PC-3 (cell line): ENCODE measurements around the gene RB1. TPM values are rescaled to one million over a fixed set of nuclear protein-coding genes. Genes with fewer than 3 reads are reported as not detected.

Source experiments
- ATAC-seq: fragments of 200-7000 bp; cut with Tn5 transposase; 2 replicates; pipeline ENCODE4 v1.9.1; 2020; ENCODE audit warnings: mild to moderate bottlenecking, moderate library complexity
- BruUV-seq: library from RNA; stranded (reverse); fragments of 400-500 nt; replicated peaks from 2 replicates; lab custom pipeline; 2021; lab: Mats Ljungman, UMichigan
- CTCF ChIA-PET: fragments of 300-600 bp; sonication (Branson Sonifier 250); formaldehyde crosslinking; loops from one replicate; lab custom pipeline; 2022; ENCODE audit warnings: antibody characterized with exemption; lab: Charles Lee
- POLR2A ChIA-PET: fragments of 300-600 bp; sonication (Branson Sonifier 250); formaldehyde crosslinking; loops from one replicate; lab custom pipeline; 2022; ENCODE audit warnings: antibody characterized with exemption; ENCODE audit not compliant: unreplicated experiment; lab: Charles Lee
- DNase-seq: peaks from one replicate; pipeline ENCODE4 v3.0.0-alpha.2; 2015
- H2AFZ ChIP-seq: fragments of 300-600 bp; sonication (generic); 2 replicates; pipeline ENCODE4 v1.6.0; 2016; ENCODE audit warnings: antibody characterized with exemption, low read length
- H3F3A ChIP-seq: fragments of 300-600 bp; sonication (generic); one replicate; pipeline ENCODE4 v1.6.0; 2017; ENCODE audit warnings: antibody characterized with exemption, low read length, control low read depth, mild to moderate bottlenecking; ENCODE audit not compliant: unreplicated experiment
- H3K27ac ChIP-seq: fragments of 300-600 bp; sonication (generic); 2 replicates; pipeline ENCODE4 v1.5.1; 2016; ENCODE audit warnings: mild to moderate bottlenecking, low read length
- H3K27me3 ChIP-seq: fragments of 300-600 bp; sonication (generic); 2 replicates; pipeline ENCODE4 v1.6.1; 2016; ENCODE audit warnings: low read length, mixed read lengths
- H3K36me3 ChIP-seq: fragments of 300-600 bp; sonication (generic); 2 replicates; pipeline ENCODE4 v1.6.1; 2016; ENCODE audit warnings: low read depth, mixed run types, low read length, mixed read lengths
- H3K4me1 ChIP-seq: fragments of 300-600 bp; sonication (generic); 2 replicates; pipeline ENCODE4 v1.5.1; 2016; ENCODE audit warnings: low read length; ENCODE audit not compliant: insufficient read depth
- H3K4me2 ChIP-seq: fragments of 300-600 bp; sonication (generic); 2 replicates; pipeline ENCODE4 v1.6.0; 2016; ENCODE audit warnings: low read length
- H3K4me3 ChIP-seq: fragments of 300-600 bp; sonication (generic); 2 replicates; pipeline ENCODE4 v1.5.1; 2016; ENCODE audit warnings: mild to moderate bottlenecking, low read length, mixed read lengths
- H3K79me2 ChIP-seq: fragments of 300-600 bp; sonication (generic); 2 replicates; pipeline ENCODE4 v1.6.1; 2017; ENCODE audit warnings: low read length, mixed read lengths
- H3K9ac ChIP-seq: fragments of 300-600 bp; sonication (generic); 2 replicates; pipeline ENCODE4 v1.6.0; 2016; ENCODE audit warnings: mild to moderate bottlenecking, low read length
- H3K9me2 ChIP-seq: fragments of 300-600 bp; sonication (generic); replicated peaks from 2 replicates; pipeline ENCODE4 v1.6.1; 2016; ENCODE audit warnings: mixed run types, low read length, mixed read lengths
- H3K9me3 ChIP-seq: fragments of 300-600 bp; sonication (generic); 2 replicates; pipeline ENCODE4 v1.6.1; 2016; ENCODE audit warnings: low read length, mixed read lengths
- H4K20me1 ChIP-seq: fragments of 300-600 bp; sonication (generic); 2 replicates; pipeline ENCODE4 v1.6.1; 2016; ENCODE audit warnings: low read length, mixed read lengths
- CTCF ChIP-seq: fragments of 300-600 bp; sonication (generic); conservative IDR thresholded peaks from 2 replicates; pipeline ENCODE4 v1.5.1; 2017; ENCODE audit warnings: antibody characterized with exemption, low read depth, mild to moderate bottlenecking, low read length
- EZH2 ChIP-seq: fragments of 300-600 bp; sonication (generic); IDR thresholded peaks from one replicate; pipeline ENCODE4 v1.6.1; 2017; ENCODE audit warnings: antibody characterized with exemption, mild to moderate bottlenecking, low read length; ENCODE audit not compliant: unreplicated experiment
- EZH2phosphoT487 ChIP-seq: fragments of 300-600 bp; sonication (generic); IDR thresholded peaks from 2 replicates; pipeline ENCODE4 v1.6.1; 2018; ENCODE audit warnings: mild to moderate bottlenecking, antibody characterized with exemption, low read length, borderline replicate concordance
- intact Hi-C: fragments of 100-400 bp; cut with micrococcal nuclease; formaldehyde crosslinking; loops from 2 replicates; pipeline ENCODE4 v1.9.0; 2023
- total RNA-seq: library from RNA; depleted of rRNA; stranded (reverse); fragments of >200 nt; gene quantifications from 2 replicates; pipeline ENCODE4 v1.2.3, GENCODE V29; 2014

RB1 gene
- total RNA-seq, 1 experiment from 2014 or later: 14.3 TPM

DNA sequence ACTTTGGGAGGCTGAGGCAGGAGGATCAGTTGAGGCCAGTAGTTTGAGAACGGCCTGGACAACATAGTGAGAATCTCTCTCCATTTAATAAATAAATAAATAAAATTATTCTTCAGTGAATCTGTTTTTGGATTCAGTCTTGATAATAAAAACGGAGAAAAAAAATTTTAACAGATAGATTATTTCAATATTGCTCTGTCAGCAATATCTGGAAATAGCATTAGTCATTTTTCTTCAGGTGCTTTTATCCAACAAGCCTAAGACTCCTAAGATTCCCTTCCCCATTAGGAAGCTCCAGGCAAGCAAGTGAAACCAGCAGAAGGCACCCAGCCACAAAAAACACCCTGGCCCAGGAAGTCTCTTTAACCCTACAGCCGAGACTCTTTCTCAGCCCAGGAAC, 130.6 kb downstream of the RB1 start:
- H3K4me1 ChIP-seq: no peaks in the 10 kb centered on the region
- H3K9me3 ChIP-seq: no peaks in the 10 kb centered on the region
- H4K20me1 ChIP-seq: no peaks in the 10 kb centered on the region
- no peaks in the 10 kb centered on the region for H3K27me3 ChIP-seq
- H3K4me3 ChIP-seq: no peak overlapping the region
- no peak overlapping the region for H2AFZ ChIP-seq
- no peaks in the 10 kb centered on the region for H3F3A ChIP-seq
- ChIA-PET CTCF (no interaction called here), POLR2A (no interaction called here)
- intact Hi-C loops: no loop called here
- H3K4me2 ChIP-seq: no peak overlapping the region
- H3K27ac ChIP-seq: no peak overlapping the region
- no TSS peak for BruUV-seq
- ATAC-seq (no peak), DNase-seq (no peak)
- no peak overlapping the region for H3K9ac ChIP-seq
- H3K36me3 ChIP-seq: no peaks in the 10 kb centered on the region
- no peaks in the 10 kb centered on the region for H3K9me2 ChIP-seq
- no peak for TF ChIP-seq CTCF
- no peak for TF ChIP-seq EZH2
- TF ChIP-seq EZH2phosphoT487: no peak
- H3K79me2 ChIP-seq: no peaks in the 10 kb centered on the region

DNA sequence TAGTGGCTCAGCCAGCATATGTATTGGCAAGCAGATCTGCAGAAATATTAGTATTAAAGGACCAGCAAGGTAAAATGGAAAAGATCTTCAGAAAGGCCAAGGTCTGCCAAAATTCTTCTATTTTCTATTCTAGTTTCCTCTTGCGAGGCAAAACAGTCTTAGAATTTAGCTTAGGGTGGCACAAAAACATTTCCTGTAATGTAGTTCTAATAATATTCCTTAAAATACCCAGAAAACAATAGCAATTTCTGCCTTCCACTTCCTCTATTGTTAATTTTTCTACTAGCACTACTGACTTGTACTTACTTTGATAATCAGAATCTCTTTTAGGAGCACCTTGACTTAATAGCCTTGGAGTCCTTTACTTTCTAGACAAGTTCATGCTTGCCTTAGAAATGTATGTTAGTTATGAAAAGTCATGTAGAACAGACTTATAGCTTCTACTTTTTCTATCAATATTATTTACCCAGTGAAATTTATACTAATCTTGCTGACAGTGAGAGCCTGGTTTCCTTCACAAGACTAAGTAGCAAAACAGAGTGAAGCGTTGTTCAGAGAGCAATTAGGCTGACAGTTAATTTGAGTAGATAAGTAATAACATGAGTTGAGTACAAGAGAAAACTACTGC, 133.2 kb downstream of the RB1 start:
- H2AFZ ChIP-seq: no peak overlapping the region
- H3K9me2 ChIP-seq: no peaks in the 10 kb centered on the region
- intact Hi-C loops: no loop called here
- ChIA-PET CTCF (no interaction called here), POLR2A (no interaction called here)
- H3K27ac ChIP-seq: no peak overlapping the region
- ATAC-seq (no peak), DNase-seq (no peak)
- H3F3A ChIP-seq: no peaks in the 10 kb centered on the region
- H3K4me3 ChIP-seq: no peak overlapping the region
- no peaks in the 10 kb centered on the region for H3K9me3 ChIP-seq
- no peak overlapping the region for H3K4me2 ChIP-seq
- no peaks in the 10 kb centered on the region for H4K20me1 ChIP-seq
- H3K4me1 ChIP-seq: no peaks in the 10 kb centered on the region
- no peaks in the 10 kb centered on the region for H3K27me3 ChIP-seq
- no peaks in the 10 kb centered on the region for H3K36me3 ChIP-seq
- H3K79me2 ChIP-seq: no peaks in the 10 kb centered on the region
- BruUV-seq: no TSS peak
- TF ChIP-seq EZH2 (no peak), EZH2phosphoT487 (no peak), CTCF (no peak)
- H3K9ac ChIP-seq: no peak overlapping the region

DNA sequence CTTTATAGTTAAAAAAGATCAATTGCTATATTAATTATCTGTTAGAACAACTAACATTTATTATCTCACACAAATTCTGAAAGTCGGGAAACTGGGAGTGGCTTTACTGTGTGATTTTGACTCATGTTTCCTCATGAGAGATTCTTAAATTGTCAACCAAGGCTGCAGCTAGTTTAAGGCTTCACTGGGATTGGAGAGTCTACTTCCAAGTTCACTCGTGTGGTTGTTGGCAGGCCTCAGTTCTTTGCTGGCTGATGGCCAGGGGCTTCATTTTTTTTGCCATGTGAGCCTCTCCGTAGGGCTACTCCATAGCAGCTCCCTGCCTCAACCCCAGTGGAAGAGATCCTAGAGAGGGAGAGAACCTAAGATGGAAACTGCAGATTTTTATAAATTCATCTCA, 133.8 kb downstream of the RB1 start:
- no peaks in the 10 kb centered on the region for H3K4me1 ChIP-seq
- H2AFZ ChIP-seq: no peak overlapping the region
- no peaks in the 10 kb centered on the region for H4K20me1 ChIP-seq
- intact Hi-C loops: no loop called here
- H3K27me3 ChIP-seq: no peaks in the 10 kb centered on the region
- no peaks in the 10 kb centered on the region for H3K36me3 ChIP-seq
- no peak overlapping the region for H3K4me3 ChIP-seq
- no peak for DNase-seq
- no peaks in the 10 kb centered on the region for H3K79me2 ChIP-seq
- no peak for TF ChIP-seq EZH2
- no peak for TF ChIP-seq CTCF
- no peak overlapping the region for H3K4me2 ChIP-seq
- H3K27ac ChIP-seq: no peak overlapping the region
- H3K9me2 ChIP-seq: no peaks in the 10 kb centered on the region
- no TSS peak for BruUV-seq
- ChIA-PET CTCF (no interaction called here), POLR2A (no interaction called here)
- H3F3A ChIP-seq: no peaks in the 10 kb centered on the region
- ATAC-seq: no peak
- H3K9ac ChIP-seq: no peak overlapping the region
- H3K9me3 ChIP-seq: no peaks in the 10 kb centered on the region
